ENCODE data around the gene UMAD1. TPM values are rescaled to one million over a fixed set of nuclear protein-coding genes. Genes with fewer than 3 reads are reported as not detected.

Gene UMAD1
- total and polyA plus RNA-seq, 2 of the 13 experiments (the other 11 are each of a cell fraction or from before 2014, with no cell fraction given) = 16.8 to 17.6 TPM

- TF ChIP-seq FOXP4 (CRISPR knock-in tag; IDR thresholded peaks at IDR 0.05) (peak; percentile 36), KDM6A (CRISPR knock-in tag; IDR thresholded peaks at IDR 0.05; ENCODE audit: low read depth) (peak; percentile 63; the same call in 1 of the 2 replicates), SAP130 (CRISPR knock-in tag; IDR thresholded peaks at IDR 0.05; ENCODE audit: low read depth) (peak; percentile 46; the same call in 1 of the 2 replicates), CCAR2 (optimal IDR thresholded peaks at IDR 0.05; ENCODE audit: low read depth, low read length) (no peak), FOXP1 (IDR thresholded peaks at IDR 0.05) (no peak), FOXP1 (CRISPR knock-in tag; IDR thresholded peaks at IDR 0.05) (peak; percentile 62; the same call in 1 of the 2 replicates), PTBP1 (IDR thresholded peaks at IDR 0.05; ENCODE audit: low read depth, low read length, poor library complexity, severe bottlenecking) (no peak), CEBPG (CRISPR knock-in tag; IDR thresholded peaks at IDR 0.05) (0 out of 2 replicates have a peak, but pooled peaks have one; percentile 24), TIGD3 (CRISPR knock-in tag; IDR thresholded peaks at IDR 0.05; ENCODE audit: borderline replicate concordance) (no peak), POGZ (CRISPR knock-in tag; IDR thresholded peaks at IDR 0.05) (peak; percentile 63; the same call in 1 of the 2 replicates), NFYB (CRISPR knock-in tag; IDR thresholded peaks at IDR 0.05) (no peak), AHDC1 (CRISPR knock-in tag; IDR thresholded peaks at IDR 0.05; ENCODE audit: borderline replicate concordance) (peak; percentile 97; the same call in 1 of the 2 replicates), ELF3 (CRISPR knock-in tag; IDR thresholded peaks at IDR 0.05) (peak; percentile 77), FOXA3 (CRISPR knock-in tag; IDR thresholded peaks at IDR 0.05) (peak; percentile 77), ZBTB49 (CRISPR knock-in tag; IDR thresholded peaks at IDR 0.05; ENCODE audit: borderline replicate concordance) (no peak), JUND (CRISPR knock-in tag; IDR thresholded peaks at IDR 0.05) (peak; percentile 44; the same call in 1 of the 2 replicates), IKZF5 (CRISPR knock-in tag; IDR thresholded peaks at IDR 0.05) (peak; percentile 20; the same call in 1 of the 2 replicates)
These were observed 91.2 kb downstream of the UMAD1 start (continued) for GRCh38 chr7:7731732-7732131.
